Measurements from ENCODE around the gene CCDC174.

DNA sequence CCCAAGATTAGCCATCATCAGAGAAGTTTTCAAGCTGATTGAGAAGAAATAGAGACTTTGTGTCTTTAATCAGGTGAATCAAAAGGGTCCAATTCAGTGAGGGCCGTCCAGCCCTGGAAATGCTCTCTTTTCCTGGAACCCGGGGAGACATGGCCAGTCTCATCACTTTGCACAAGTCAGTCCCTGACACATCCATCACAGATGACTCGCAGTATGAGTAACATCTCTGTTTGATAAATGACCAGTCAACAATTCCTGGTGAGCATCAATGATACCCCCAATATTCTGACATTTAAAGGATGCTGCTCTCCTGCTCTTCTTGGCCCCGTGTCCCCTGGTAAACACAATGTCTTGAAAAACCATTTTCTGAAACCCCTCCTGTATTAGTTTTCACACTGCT lies 50.1 kb downstream of the CCDC174 start:
- TF ChIP-seq CTCF (IDR thresholded peaks at IDR 0.05; ENCODE audit: low read depth, low read length, missing input control) (no peak), ATF3 (IDR thresholded peaks at IDR 0.05) (no peak), GABPA (IDR thresholded peaks at IDR 0.05 in 1 of 2, conservative IDR thresholded peaks at IDR 0.05 in 1 of 2) (no peak), SP1 (IDR thresholded peaks at IDR 0.05) (no peak), NR2F2 (IDR thresholded peaks at IDR 0.05) (no peak)
- TF ChIP-seq, protein P1, sequence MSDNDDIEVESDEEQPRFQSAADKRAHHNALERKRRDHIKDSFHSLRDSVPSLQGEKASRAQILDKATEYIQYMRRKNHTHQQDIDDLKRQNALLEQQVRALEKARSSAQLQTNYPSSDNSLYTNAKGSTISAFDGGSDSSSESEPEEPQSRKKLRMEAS (IDR thresholded peaks at IDR 0.05): no peak
- TF ChIP-seq, protein P2, sequence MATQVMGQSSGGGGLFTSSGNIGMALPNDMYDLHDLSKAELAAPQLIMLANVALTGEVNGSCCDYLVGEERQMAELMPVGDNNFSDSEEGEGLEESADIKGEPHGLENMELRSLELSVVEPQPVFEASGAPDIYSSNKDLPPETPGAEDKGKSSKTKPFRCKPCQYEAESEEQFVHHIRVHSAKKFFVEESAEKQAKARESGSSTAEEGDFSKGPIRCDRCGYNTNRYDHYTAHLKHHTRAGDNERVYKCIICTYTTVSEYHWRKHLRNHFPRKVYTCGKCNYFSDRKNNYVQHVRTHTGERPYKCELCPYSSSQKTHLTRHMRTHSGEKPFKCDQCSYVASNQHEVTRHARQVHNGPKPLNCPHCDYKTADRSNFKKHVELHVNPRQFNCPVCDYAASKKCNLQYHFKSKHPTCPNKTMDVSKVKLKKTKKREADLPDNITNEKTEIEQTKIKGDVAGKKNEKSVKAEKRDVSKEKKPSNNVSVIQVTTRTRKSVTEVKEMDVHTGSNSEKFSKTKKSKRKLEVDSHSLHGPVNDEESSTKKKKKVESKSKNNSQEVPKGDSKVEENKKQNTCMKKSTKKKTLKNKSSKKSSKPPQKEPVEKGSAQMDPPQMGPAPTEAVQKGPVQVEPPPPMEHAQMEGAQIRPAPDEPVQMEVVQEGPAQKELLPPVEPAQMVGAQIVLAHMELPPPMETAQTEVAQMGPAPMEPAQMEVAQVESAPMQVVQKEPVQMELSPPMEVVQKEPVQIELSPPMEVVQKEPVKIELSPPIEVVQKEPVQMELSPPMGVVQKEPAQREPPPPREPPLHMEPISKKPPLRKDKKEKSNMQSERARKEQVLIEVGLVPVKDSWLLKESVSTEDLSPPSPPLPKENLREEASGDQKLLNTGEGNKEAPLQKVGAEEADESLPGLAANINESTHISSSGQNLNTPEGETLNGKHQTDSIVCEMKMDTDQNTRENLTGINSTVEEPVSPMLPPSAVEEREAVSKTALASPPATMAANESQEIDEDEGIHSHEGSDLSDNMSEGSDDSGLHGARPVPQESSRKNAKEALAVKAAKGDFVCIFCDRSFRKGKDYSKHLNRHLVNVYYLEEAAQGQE (IDR thresholded peaks at IDR 0.05): no peak

Data from liver (tissue), 3 donors.